ENCODE measurements around the gene TTLL5.

The TTLL5 gene

DNA sequence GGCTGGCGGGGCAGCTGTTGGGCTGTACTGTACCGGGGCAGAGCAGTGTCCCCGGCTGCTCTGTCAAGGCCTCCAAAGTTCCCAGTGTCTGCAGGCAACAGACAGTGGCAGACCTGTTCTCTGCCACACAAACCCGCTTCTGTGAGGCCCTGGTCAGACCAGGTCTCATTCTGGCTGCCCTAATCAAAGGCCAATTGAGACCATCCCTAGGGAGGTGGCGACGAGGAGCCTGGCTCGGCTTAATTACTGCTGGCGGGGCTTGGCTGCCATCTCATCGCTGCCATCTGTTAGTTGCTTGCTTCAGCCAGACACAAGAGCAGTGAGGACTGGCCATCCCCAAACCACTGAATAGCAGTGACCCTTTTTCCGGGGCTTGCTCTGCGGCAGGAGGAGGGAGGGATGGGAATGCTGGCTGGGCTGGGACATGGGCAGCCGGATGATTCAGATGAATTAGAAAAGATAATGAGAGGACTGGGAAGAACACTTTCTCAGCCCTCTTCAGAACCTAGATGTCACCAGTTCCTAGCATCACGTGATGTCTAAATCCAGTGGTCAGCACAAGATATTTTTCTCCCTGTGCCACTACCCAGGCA, 24.9 kb upstream of the TTLL5 start:
- Histone ChIP-seq H3K9me2 (replicated peaks; ENCODE audit: insufficient read depth, low read length) (no peaks in the 10 kb centered on the region), H3K9ac (ENCODE audit: low read length) (no peak overlapping the region), H3F3A (ENCODE audit: insufficient read depth) (no peaks in the 10 kb centered on the region), H3K79me2 (ENCODE audit: insufficient read depth, low read length) (no peaks in the 10 kb centered on the region), H3K4me2 (ENCODE audit: low read depth, low read length, poor library complexity, severe bottlenecking) (no peak overlapping the region), H3K36me3 (ENCODE audit: low read length) (no peaks in the 10 kb centered on the region), H3K27me3 (ENCODE audit: low read length) (no peaks in the 10 kb centered on the region), H2AFZ (ENCODE audit: low read depth, low read length, severe bottlenecking) (no peak overlapping the region), H3K9me3 (ENCODE audit: insufficient read depth, low read length) (no peaks in the 10 kb centered on the region), H4K20me1 (ENCODE audit: low read depth, low read length) (no peaks in the 10 kb centered on the region), H3K4me3 (ENCODE audit: insufficient read depth, low read length, poor library complexity, severe bottlenecking) (no peak overlapping the region), H3K27ac (ENCODE audit: low read depth, low read length) (no peak overlapping the region)
- no peak for TF ChIP-seq EZH2phosphoT487 (conservative IDR thresholded peaks at IDR 0.05; ENCODE audit: low read length)
- TF ChIP-seq, protein P1, sequence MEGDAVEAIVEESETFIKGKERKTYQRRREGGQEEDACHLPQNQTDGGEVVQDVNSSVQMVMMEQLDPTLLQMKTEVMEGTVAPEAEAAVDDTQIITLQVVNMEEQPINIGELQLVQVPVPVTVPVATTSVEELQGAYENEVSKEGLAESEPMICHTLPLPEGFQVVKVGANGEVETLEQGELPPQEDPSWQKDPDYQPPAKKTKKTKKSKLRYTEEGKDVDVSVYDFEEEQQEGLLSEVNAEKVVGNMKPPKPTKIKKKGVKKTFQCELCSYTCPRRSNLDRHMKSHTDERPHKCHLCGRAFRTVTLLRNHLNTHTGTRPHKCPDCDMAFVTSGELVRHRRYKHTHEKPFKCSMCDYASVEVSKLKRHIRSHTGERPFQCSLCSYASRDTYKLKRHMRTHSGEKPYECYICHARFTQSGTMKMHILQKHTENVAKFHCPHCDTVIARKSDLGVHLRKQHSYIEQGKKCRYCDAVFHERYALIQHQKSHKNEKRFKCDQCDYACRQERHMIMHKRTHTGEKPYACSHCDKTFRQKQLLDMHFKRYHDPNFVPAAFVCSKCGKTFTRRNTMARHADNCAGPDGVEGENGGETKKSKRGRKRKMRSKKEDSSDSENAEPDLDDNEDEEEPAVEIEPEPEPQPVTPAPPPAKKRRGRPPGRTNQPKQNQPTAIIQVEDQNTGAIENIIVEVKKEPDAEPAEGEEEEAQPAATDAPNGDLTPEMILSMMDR (IDR thresholded peaks at IDR 0.05; ENCODE audit: insufficient read depth, low read length, poor library complexity, severe bottlenecking): no peak

DNA sequence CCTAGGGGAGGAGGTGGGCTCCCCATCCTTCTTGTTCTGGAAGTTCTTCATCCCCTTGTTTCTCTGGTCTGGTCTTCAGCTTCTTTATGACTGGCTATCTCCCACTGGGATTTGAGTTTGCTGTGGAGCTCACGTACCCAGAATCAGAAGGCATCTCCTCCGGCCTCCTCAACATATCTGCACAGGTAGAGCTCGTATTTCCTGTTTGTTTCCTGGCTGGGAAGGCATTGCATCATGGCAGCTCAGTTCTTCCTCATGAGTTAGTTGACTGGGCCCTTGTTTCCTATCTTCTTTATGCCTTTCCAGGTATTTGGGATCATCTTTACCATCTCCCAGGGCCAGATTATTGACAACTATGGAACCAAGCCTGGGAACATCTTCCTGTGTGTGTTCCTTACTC, 20.2 kb upstream of the TTLL5 start:
- no peak for TF ChIP-seq EZH2phosphoT487 (conservative IDR thresholded peaks at IDR 0.05; ENCODE audit: low read length)
- TF ChIP-seq, protein P1 (IDR thresholded peaks at IDR 0.05; ENCODE audit: insufficient read depth, low read length, poor library complexity, severe bottlenecking): no peak
- no peaks in the 10 kb centered on the region for H4K20me1 ChIP-seq (ENCODE audit: low read depth, low read length)
- H3K27ac ChIP-seq (ENCODE audit: low read depth, low read length): no peak overlapping the region

DNA sequence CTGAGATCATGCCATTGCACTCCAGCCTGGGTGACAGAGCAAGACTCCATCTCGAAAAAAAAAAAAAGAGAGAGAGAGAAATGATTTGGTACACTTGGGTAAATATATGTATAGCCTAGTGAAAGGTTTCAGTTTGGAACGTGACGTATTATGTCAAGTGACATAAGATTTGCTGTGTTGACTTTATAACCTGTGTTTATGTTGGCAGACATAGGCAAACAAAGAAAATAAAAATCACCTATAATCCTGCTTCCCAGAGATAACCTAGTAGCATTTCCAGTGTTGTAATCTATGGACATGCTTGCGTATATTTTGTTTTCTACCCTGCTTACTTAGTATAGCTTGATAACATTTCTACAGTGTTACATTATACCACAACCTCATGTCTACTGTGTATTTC, 17.1 kb upstream of the TTLL5 start:
- no peak overlapping the region for H3K4me3 ChIP-seq (ENCODE audit: insufficient read depth, low read length, poor library complexity, severe bottlenecking)
- TF ChIP-seq EZH2phosphoT487 (conservative IDR thresholded peaks at IDR 0.05; ENCODE audit: low read length): no peak
- TF ChIP-seq, protein P1 (IDR thresholded peaks at IDR 0.05; ENCODE audit: insufficient read depth, low read length, poor library complexity, severe bottlenecking): no peak

More for the DNA sequence above, 20.2 kb upstream of the TTLL5 start:
- Histone ChIP-seq H3K36me3 (ENCODE audit: low read length) (no peaks in the 10 kb centered on the region), H3K4me3 (ENCODE audit: insufficient read depth, low read length, poor library complexity, severe bottlenecking) (no peak overlapping the region), H3K9me3 (ENCODE audit: insufficient read depth, low read length) (no peaks in the 10 kb centered on the region), H3K9ac (ENCODE audit: low read length) (no peak overlapping the region), H2AFZ (ENCODE audit: low read depth, low read length, severe bottlenecking) (no peak overlapping the region), H3K9me2 (replicated peaks; ENCODE audit: insufficient read depth, low read length) (no peaks in the 10 kb centered on the region), H3F3A (ENCODE audit: insufficient read depth) (no peaks in the 10 kb centered on the region), H3K4me2 (ENCODE audit: low read depth, low read length, poor library complexity, severe bottlenecking) (no peak overlapping the region), H3K79me2 (ENCODE audit: insufficient read depth, low read length) (no peaks in the 10 kb centered on the region), H3K27me3 (ENCODE audit: low read length) (no peaks in the 10 kb centered on the region)

More for the DNA sequence above, 17.1 kb upstream of the TTLL5 start:
- H3K79me2 ChIP-seq (ENCODE audit: insufficient read depth, low read length): no peaks in the 10 kb centered on the region
- H3K36me3 ChIP-seq (ENCODE audit: low read length): no peaks in the 10 kb centered on the region
- no peaks in the 10 kb centered on the region for H3K9me3 ChIP-seq (ENCODE audit: insufficient read depth, low read length)
- no peaks in the 10 kb centered on the region for H4K20me1 ChIP-seq (ENCODE audit: low read depth, low read length)
- H3K27me3 ChIP-seq (ENCODE audit: low read length): no peaks in the 10 kb centered on the region
- H3K4me2 ChIP-seq (ENCODE audit: low read depth, low read length, poor library complexity, severe bottlenecking): no peak overlapping the region
- no peak overlapping the region for H3K9ac ChIP-seq (ENCODE audit: low read length)
- H3K27ac ChIP-seq (ENCODE audit: low read depth, low read length): no peak overlapping the region
- no peak overlapping the region for H2AFZ ChIP-seq (ENCODE audit: low read depth, low read length, severe bottlenecking)
- no peaks in the 10 kb centered on the region for H3F3A ChIP-seq (ENCODE audit: insufficient read depth)
- no peaks in the 10 kb centered on the region for H3K9me2 ChIP-seq (replicated peaks; ENCODE audit: insufficient read depth, low read length)

Measured in SU-DHL-6 (cell line).